NCI-H345 treated with DMSO at 0.1 percent for 48 hours (cell line): ENCODE measurements around the gene AUTS2.

Experiments used
- DNase-seq: peaks from one replicate; lab custom pipeline; 2025; ENCODE audit not compliant: unreplicated experiment; lab: John Stamatoyannopoulos, UW

Gene AUTS2

GRCh38 chr7:69598081-69598486 is at the start of gene AUTS2:
Gene AUTS2 (plus strand): TSS chr7:69598475. CDS start chr7:69599654, 1,179 bp downstream.
- DNase-seq = peak; percentile 52

DNA sequence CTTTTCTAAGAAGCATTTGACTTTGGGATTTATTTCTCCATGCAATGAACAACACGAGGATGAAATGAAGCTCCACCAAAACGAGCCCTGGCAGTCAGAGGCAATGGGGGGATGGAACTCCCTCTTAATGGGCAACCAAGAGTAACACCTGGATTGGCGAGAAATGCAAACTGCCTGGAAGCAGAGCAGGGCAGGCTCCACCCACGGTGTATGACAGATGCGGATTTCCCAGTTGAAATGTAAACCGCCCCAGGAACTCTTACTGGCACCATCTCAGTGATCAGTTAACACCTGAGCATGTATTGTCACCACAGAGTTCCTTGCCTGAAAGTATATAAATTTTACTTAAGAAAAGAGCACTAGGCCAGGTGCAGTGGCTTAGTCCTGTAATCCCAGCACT is 47.3 kb upstream of the AUTS2 start:
- no peak for DNase-seq

GRCh38 chr7:69553190-69553589 is 45.1 kb upstream of the AUTS2 start:
- no peak for DNase-seq

- no peak for DNase-seq
Observed at GRCh38 chr7:69561266-69561960, 36.9 kb upstream of the AUTS2 start.

DNA sequence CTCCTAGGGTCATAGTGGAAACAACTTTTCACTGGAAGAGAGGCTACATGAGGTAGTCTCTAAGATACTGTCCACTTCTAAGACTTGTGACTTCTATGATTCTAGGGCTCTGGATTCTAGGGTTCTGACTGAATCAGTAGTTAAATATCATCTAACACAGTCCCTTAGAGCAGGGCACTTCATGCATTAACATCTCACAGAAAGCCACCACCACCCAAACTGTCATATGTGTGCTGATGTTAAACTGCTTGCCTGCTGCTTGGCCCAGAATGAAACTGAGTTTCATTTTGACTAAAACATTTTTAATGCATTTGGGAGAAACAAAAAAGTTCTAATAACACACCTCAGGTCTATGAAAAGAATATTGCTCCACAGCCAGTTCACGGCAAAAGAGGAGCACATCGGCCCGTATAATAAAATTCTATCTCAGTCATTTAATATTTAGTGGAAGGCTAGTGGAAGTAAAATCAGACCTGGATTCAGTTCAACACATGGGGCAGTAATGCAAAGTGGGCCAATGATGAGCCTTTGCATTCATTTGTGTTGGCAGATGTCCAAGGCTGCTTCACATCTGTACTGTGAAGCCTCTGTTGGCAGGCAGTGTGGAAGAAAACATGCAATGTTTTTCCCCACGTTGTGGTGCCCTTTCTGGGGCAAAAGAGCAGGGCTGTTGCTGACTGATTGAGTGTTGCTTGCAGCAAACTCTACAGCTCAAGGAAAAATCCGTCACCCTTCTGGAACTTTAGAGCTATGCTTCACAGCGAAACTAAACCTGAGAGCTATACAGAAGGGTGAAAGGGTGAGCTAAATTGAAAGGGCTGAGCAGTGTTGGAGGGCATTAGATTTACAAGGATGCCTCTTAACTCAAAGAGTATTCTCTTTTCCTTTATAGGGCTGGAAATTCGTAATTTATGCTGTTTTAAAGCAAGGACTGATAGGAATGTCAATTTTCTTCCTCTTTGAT is 33.5 kb upstream of the AUTS2 start:
- DNase-seq = peak; percentile 71

DNA sequence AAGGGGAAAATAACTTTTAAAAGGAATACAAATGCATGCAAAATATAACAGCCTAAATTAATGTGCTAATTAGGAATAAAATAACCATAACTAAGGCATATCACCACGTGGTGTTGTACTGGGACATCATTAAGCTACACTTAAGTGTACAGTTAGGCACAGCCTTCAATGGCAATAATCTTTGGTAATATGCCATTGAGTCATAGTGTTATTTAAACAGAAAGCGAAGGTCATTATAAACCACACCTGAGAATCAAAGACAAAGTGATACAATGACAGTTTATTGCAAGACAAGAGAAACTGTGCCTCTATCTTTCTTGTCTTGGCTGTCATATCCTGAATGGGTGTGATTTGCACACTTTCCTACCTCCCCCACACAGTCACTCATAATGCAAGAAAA is 30.5 kb upstream of the AUTS2 start:
- DNase-seq = no peak

- DNase-seq = no peak
Observed at GRCh38 chr7:69568266-69568665, 30.0 kb upstream of the AUTS2 start.

DNA sequence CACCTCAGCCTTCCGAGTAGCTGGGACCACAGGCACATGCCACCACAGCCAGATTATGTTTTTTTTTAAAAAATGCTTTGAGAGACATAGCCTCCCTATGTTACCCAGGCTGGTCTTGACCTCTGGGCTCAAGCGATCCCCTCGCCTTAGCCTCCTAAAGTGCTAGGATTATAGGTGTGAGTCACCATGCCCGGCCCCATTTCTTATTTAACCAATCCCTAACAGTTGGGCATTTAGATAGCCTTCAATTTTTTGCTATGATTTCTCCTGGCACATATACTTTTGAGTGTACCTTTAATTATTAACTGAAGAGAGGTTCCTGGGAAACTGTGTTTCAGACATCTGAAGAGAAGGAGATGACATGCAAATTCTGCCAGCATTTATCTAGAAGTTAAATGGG is 22.6 kb upstream of the AUTS2 start:
- DNase-seq = no peak

GRCh38 chr7:69577221-69577620 is 21.1 kb upstream of the AUTS2 start:
- DNase-seq = no peak

GRCh38 chr7:69585169-69585568 is 13.1 kb upstream of the AUTS2 start:
- no peak for DNase-seq

DNA sequence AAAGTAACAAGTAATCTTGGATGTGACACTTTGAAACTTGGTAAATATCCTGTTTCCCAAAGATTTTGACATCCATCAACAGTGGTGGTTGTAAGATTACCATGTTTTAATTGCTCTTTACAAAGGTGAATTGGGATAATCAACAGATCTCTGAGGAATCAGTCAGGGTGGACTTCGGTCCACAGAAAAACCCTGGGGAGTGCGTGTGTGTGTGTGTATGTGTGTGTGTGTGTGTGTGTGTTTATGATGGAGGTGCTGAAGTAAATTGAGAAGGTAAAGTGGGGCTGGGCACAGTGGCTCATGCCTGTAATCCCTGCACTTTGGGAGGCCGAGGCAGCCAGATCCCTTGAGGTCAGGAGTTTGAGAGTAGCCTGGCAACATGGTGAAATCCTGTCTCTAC is 12.0 kb upstream of the AUTS2 start:
- no peak for DNase-seq

GRCh38 chr7:69588773-69589172 is 9.5 kb upstream of the AUTS2 start:
- no peak for DNase-seq

- DNase-seq = no peak
Observed at GRCh38 chr7:69591805-69592204, 6.5 kb upstream of the AUTS2 start.

- DNase-seq = no peak
Observed at GRCh38 chr7:69593511-69593910, 4.8 kb upstream of the AUTS2 start.

DNA sequence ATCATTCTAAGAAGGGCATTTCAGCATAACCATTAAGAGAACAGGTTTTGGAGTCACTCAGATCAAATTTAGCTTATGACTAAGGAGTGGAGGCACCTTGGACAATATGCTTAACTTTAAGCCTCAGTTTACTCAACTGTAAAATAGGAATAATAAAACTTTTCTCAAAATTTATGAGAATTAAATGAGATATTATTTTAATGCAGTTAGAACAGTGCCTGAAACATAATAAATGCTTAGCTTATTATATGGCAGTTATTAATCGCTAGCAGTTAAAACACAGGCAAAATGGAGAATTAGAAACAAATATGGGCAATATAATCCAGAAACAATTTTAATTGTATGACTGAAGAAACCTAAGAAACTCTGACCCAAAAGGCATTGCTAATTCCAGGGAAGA is 2.9 kb upstream of the AUTS2 start:
- no peak for DNase-seq

GRCh38 chr7:69596056-69596455 is 2.2 kb upstream of the AUTS2 start:
- DNase-seq = no peak

DNA sequence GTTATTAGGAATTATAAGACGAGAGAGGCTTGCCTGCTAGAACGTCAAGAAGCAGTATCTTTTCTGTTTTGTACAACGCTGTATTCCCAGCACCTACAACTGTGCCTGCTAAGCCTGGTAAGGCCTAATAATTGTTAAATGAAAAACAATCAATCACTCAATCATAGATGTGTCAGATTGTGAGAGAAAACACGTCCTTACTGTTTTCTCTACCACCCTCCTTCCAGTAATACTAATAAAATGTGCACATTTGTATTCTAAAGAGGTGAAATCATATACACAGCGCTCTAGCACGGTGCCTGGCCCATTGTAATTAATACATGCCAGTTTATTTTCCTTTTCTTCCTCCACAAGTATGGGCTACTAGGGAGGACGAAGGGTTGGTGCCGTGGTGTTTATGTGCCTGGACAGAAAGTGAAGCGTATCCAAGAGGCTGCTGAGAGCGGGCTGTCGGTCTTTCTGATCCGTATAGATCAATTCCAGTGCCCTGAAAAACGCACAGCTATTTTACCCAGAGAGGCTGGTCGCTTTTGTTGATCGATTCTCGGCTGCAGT is 1.5 kb upstream of the AUTS2 start:
- no peak for DNase-seq

GRCh38 chr7:69597278-69598076 is 798 bp upstream of the AUTS2 start:
- DNase-seq = no peak

- peak; percentile 56 for DNase-seq
Observed at GRCh38 chr7:69598487-69599285, 411 bp downstream of the AUTS2 start.

- peak; percentile 16 for DNase-seq
Observed at GRCh38 chr7:69599286-69599954, 1.1 kb downstream of the AUTS2 start.
